PC-9 (cell line): ENCODE measurements around the gene HIKESHI.

Experiments used
- EZH2 ChIP-seq: fragments of 200-600 bp; sonication (generic); IDR thresholded peaks from 2 replicates; pipeline ENCODE4 v1.8.0; 2017; ENCODE audit warnings: antibody characterized with exemption, low read depth
- TF ChIP-seq, protein P1 (sequence below): fragments of 200-600 bp; sonication (generic); conservative IDR thresholded peaks from 2 replicates; pipeline ENCODE4 v1.6.1; 2017; ENCODE audit warnings: mixed run types, antibody characterized with exemption, mild to moderate bottlenecking, moderate library complexity

DNA sequence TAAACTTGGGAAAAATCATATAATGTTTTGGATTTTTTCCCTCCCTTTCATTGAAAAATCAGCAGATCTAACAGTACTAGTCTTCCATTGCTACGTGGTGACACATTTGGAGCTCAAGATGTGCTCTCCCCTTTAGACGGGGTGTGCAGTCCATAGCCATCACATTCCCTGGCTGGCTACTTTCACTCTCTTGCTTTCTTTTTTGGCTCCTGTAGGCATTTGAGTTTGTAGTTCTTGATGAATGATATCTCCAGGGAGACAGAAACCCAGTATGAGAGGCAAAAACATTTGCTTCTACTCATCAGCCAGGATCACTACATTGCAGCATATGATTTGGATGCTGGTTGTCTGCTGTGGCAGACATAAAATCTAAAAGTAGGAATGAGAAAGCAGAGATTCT, 84.7 kb downstream of the HIKESHI start:
- TF ChIP-seq, protein P1, sequence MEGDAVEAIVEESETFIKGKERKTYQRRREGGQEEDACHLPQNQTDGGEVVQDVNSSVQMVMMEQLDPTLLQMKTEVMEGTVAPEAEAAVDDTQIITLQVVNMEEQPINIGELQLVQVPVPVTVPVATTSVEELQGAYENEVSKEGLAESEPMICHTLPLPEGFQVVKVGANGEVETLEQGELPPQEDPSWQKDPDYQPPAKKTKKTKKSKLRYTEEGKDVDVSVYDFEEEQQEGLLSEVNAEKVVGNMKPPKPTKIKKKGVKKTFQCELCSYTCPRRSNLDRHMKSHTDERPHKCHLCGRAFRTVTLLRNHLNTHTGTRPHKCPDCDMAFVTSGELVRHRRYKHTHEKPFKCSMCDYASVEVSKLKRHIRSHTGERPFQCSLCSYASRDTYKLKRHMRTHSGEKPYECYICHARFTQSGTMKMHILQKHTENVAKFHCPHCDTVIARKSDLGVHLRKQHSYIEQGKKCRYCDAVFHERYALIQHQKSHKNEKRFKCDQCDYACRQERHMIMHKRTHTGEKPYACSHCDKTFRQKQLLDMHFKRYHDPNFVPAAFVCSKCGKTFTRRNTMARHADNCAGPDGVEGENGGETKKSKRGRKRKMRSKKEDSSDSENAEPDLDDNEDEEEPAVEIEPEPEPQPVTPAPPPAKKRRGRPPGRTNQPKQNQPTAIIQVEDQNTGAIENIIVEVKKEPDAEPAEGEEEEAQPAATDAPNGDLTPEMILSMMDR: no peak
- TF ChIP-seq EZH2: no peak
